DOHH2 (cell line): Measurements from ENCODE around the gene APOA5.

Source experiments
- H3F3A ChIP-seq: fragments of 200-600 bp; sonication (generic), shearing (Covaris generic); 2 replicates; pipeline ENCODE4 v1.6.0; 2016; ENCODE audit warnings: antibody characterized with exemption, mild to moderate bottlenecking; ENCODE audit not compliant: control insufficient read depth, insufficient read depth
- H3K27ac ChIP-seq: fragments of 200-600 bp; sonication (generic); 2 replicates; pipeline ENCODE4 v1.5.1; 2014; ENCODE audit warnings: low read depth, mild to moderate bottlenecking, low read length, moderate library complexity
- H3K27me3 ChIP-seq: fragments of 200-600 bp; sonication (generic); 2 replicates; pipeline ENCODE4 v1.6.1; 2014; ENCODE audit warnings: mild to moderate bottlenecking, low read length, mixed read lengths; ENCODE audit not compliant: control insufficient read depth
- H3K36me3 ChIP-seq: fragments of 200-600 bp; sonication (generic); 2 replicates; pipeline ENCODE4 v1.6.1; 2014; ENCODE audit warnings: mild to moderate bottlenecking, low read length, moderate library complexity, mixed read lengths; ENCODE audit not compliant: control insufficient read depth
- H3K4me1 ChIP-seq: fragments of 200-600 bp; sonication (generic); 2 replicates; pipeline ENCODE4 v1.6.1; 2014; ENCODE audit warnings: mild to moderate bottlenecking, low read length, mixed read lengths; ENCODE audit not compliant: control insufficient read depth
- H3K4me2 ChIP-seq: fragments of 200-600 bp; sonication (generic); 2 replicates; pipeline ENCODE4 v1.6.0; 2014; ENCODE audit warnings: mild to moderate bottlenecking, low read length, moderate library complexity
- H3K4me3 ChIP-seq: fragments of 200-600 bp; sonication (generic); 2 replicates; pipeline ENCODE4 v1.5.1; 2014; ENCODE audit warnings: mild to moderate bottlenecking, low read length, mixed read lengths
- H3K79me2 ChIP-seq: fragments of 200-600 bp; sonication (generic); 2 replicates; pipeline ENCODE4 v1.6.1; 2014; ENCODE audit warnings: mild to moderate bottlenecking, low read length, mixed read lengths; ENCODE audit not compliant: control insufficient read depth
- H3K9me2 ChIP-seq: fragments of 200-600 bp; sonication (generic); replicated peaks from 2 replicates; pipeline ENCODE4 v1.6.1; 2014; ENCODE audit warnings: mild to moderate bottlenecking, low read length, mixed read lengths; ENCODE audit not compliant: control insufficient read depth
- H3K9me3 ChIP-seq: fragments of 200-600 bp; sonication (generic); 2 replicates; pipeline ENCODE4 v1.6.1; 2014; ENCODE audit warnings: antibody characterized with exemption, low read length, mixed read lengths; ENCODE audit not compliant: control insufficient read depth, insufficient read depth
- H4K20me1 ChIP-seq: fragments of 200-600 bp; sonication (generic); 2 replicates; pipeline ENCODE4 v1.6.0; 2014; ENCODE audit warnings: low read depth, mild to moderate bottlenecking, antibody characterized with exemption, low read length, moderate library complexity; ENCODE audit not compliant: control insufficient read depth, insufficient read depth
- EZH2phosphoT487 ChIP-seq: fragments of 200-600 bp; sonication (generic); IDR thresholded peaks from 2 replicates; pipeline ENCODE4 v1.6.1; 2017; ENCODE audit warnings: borderline replicate concordance, mild to moderate bottlenecking, antibody characterized with exemption, low read length, moderate library complexity, mixed read lengths
- TF ChIP-seq, protein P1 (sequence below): fragments of 200-600 bp; sonication (generic); IDR thresholded peaks from one replicate; pipeline ENCODE4 v1.5.1; 2014; ENCODE audit warnings: antibody characterized with exemption, mild to moderate bottlenecking, low read depth, low read length; ENCODE audit not compliant: poor library complexity, severe bottlenecking

APOA5 gene

DNA sequence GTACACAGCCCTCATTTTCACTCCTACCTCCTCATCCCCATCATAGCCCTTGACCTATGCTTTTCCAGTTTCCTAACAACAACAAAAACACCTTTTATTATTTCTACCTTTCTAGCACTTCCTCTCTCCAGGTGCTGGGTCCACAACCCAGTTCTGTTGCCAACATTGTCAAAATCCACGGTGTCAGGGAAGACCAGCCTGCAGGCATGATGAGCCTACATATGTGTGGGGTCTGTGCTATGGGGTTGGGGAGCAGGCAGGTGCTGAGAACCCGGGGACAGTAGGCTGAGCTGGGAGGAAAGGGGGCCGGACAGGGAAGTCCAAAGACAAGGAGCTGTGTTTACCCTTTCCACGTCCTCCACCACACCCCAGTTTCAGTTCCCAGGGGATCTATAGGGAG, 3.1 kb downstream of the APOA5 start:
- peak overlapping the region; percentile 95 for H3K4me3 ChIP-seq
- peaks cover 28% of the 10 kb centered on the region for H3K79me2 ChIP-seq
- peak overlapping the region; percentile 77 for H3K4me2 ChIP-seq
- peaks cover 42% of the 10 kb centered on the region for H3K36me3 ChIP-seq
- no peaks in the 10 kb centered on the region for H3K9me2 ChIP-seq
- no peak overlapping the region for H3K27ac ChIP-seq
- peaks cover 21% of the 10 kb centered on the region for H3K4me1 ChIP-seq
- no peaks in the 10 kb centered on the region for H3F3A ChIP-seq
- no peaks in the 10 kb centered on the region for H4K20me1 ChIP-seq
- H3K9me3 ChIP-seq: no peaks in the 10 kb centered on the region
- no peaks in the 10 kb centered on the region for H3K27me3 ChIP-seq
- no peak for TF ChIP-seq EZH2phosphoT487
- TF ChIP-seq, protein P1, sequence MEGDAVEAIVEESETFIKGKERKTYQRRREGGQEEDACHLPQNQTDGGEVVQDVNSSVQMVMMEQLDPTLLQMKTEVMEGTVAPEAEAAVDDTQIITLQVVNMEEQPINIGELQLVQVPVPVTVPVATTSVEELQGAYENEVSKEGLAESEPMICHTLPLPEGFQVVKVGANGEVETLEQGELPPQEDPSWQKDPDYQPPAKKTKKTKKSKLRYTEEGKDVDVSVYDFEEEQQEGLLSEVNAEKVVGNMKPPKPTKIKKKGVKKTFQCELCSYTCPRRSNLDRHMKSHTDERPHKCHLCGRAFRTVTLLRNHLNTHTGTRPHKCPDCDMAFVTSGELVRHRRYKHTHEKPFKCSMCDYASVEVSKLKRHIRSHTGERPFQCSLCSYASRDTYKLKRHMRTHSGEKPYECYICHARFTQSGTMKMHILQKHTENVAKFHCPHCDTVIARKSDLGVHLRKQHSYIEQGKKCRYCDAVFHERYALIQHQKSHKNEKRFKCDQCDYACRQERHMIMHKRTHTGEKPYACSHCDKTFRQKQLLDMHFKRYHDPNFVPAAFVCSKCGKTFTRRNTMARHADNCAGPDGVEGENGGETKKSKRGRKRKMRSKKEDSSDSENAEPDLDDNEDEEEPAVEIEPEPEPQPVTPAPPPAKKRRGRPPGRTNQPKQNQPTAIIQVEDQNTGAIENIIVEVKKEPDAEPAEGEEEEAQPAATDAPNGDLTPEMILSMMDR: no peak

DNA sequence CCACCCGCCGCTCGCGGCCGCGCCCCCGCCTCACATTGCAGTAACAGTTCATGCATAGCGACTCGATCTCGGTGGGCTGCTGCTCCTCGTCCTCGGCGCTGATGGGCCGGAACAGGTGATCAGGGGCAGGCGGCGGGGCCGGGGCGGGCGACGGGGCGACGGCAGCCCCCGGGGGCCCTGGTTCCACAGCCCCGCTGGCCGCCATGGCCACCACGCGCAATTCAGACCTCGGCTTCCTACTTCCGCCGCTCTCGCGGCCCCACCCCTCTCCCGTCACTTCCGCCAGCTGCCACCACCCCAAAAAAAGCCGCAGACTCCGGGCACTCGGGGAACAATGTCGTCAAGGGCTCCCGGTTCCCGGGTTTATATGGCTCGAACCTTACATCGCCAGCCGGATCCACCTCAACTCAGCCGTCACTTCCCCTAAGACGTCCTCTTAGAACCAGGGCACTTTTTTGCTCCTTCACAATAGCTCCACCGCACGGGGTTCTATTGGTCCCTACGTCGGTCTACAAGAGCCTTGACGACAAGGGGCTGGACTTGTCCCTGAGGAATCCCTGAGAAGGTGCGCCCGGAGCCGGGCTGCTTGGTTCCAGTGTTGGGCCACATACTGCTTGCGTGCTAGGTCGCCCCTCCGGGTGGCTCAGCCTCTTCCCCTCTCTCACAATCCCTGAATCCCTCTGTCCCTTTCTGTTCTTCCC, 3.7 kb downstream of the APOA5 start, which contains the start of gene ZPR1:
Gene ZPR1, minus strand, starts transcription at position 238 of the 701 bp plus-strand sequence. Its CDS starts 33 bp downstream, at position 205.
- Histone ChIP-seq H3K4me1 (peaks cover 21% of the 10 kb centered on the region), H4K20me1 (no peaks in the 10 kb centered on the region), H3K27ac (no peak within 1 kb of the TSS), H3K9me2 (no peaks in the 10 kb centered on the region), H3K4me3 (peak within 1 kb of the TSS; percentile 95), H3K27me3 (no peaks in the 10 kb centered on the region), H3K4me2 (peak within 1 kb of the TSS; percentile 77), H3K79me2 (peaks cover 28% of the 10 kb centered on the region), H3K9me3 (no peaks in the 10 kb centered on the region), H3F3A (no peaks in the 10 kb centered on the region), H3K36me3 (peaks cover 48% of the 10 kb centered on the region)
- no peak for TF ChIP-seq EZH2phosphoT487
- TF ChIP-seq, protein P1: no peak

GRCh38 chr11:116787436-116787785, 4.3 kb downstream of the APOA5 start:
- H3K9me2 ChIP-seq: no peaks in the 10 kb centered on the region
- no peaks in the 10 kb centered on the region for H4K20me1 ChIP-seq
- no peaks in the 10 kb centered on the region for H3F3A ChIP-seq
- H3K4me2 ChIP-seq: peak overlapping the region; percentile 77
- no peaks in the 10 kb centered on the region for H3K27me3 ChIP-seq
- H3K36me3 ChIP-seq: peaks cover 53% of the 10 kb centered on the region
- TF ChIP-seq, protein P1: no peak
- TF ChIP-seq EZH2phosphoT487: no peak
- no peak overlapping the region for H3K27ac ChIP-seq
- peak overlapping the region; percentile 95 for H3K4me3 ChIP-seq
- H3K9me3 ChIP-seq: no peaks in the 10 kb centered on the region
- peaks cover 21% of the 10 kb centered on the region for H3K4me1 ChIP-seq
- H3K79me2 ChIP-seq: peaks cover 28% of the 10 kb centered on the region
